GM19328 (cell line): ENCODE data around the gene CARD16.
"Not testable (repeated sequence)": the region's sequence is repeated elsewhere in the genome, so short reads cannot be mapped to it uniquely, and the experiment has no call there.

Experiments
- ATAC-seq: cut with Tn5 transposase; IDR thresholded peaks from one replicate; pipeline ENCODE4 v1.9.1; 2021; ENCODE audit warnings: mild to moderate bottlenecking, moderate library complexity; ENCODE audit not compliant: unreplicated experiment

CARD16 gene

GRCh38 chr11:105044557-105045524 is at the start of gene CARD16:
Gene CARD16, minus strand, starts transcription at chr11:105045335. Its CDS starts 38 bp downstream, at chr11:105045297.
- ATAC-seq, result peak; percentile 99

DNA sequence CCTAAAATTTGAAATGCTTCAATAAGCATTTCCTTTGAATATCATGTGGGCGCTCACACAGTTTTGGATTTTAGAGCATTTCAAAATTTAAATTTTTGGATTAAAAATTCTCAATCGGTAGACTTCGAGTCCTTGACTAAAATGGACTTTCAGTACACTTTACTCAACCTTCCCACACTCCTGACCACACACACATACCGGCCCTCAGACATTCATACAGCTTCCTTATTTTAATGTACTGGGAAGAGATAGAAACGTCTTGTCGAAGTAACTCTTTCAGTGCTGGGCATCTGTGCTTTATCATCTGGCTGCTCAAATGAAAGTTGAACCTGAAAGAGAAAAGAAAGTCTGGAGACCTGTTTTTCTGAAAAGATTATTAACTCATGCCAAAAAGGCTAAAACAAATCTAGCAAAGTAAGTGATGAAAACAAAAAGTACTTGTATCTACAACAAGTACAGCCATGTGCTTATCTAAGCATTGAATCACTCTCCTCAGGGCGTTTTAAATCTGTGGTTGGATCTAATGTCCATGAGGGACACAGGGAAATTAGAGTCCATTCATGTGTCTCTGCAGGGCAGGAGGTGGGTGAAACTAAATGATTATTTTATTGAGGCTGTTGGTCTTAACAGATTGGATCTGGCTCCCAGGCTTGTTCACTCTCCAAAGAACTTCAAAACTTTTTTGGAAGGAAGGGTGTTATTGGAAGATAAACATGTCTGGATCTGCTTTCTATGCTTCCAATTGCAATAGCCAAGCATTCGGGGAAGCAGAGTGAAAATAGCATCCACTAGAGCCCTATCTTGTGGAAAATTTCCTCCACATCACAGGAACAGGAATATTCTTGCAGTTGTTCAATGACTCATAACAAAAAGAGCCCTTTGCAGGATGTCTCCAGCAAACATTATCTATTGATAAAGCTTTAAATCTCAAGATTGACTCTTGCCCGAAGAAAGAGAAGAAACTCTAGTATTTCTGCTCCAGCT is 47.4 kb upstream of the CARD16 start:
- ATAC-seq, result no peak

- ATAC-seq, result no peak
Measured at GRCh38 chr11:105081412-105082150, 36.4 kb upstream of the CARD16 start.

- ATAC-seq, result not testable (repeated sequence)
Measured at GRCh38 chr11:105080171-105080906, 35.2 kb upstream of the CARD16 start.

GRCh38 chr11:105078283-105078682 is 33.1 kb upstream of the CARD16 start:
- no peak for ATAC-seq

DNA sequence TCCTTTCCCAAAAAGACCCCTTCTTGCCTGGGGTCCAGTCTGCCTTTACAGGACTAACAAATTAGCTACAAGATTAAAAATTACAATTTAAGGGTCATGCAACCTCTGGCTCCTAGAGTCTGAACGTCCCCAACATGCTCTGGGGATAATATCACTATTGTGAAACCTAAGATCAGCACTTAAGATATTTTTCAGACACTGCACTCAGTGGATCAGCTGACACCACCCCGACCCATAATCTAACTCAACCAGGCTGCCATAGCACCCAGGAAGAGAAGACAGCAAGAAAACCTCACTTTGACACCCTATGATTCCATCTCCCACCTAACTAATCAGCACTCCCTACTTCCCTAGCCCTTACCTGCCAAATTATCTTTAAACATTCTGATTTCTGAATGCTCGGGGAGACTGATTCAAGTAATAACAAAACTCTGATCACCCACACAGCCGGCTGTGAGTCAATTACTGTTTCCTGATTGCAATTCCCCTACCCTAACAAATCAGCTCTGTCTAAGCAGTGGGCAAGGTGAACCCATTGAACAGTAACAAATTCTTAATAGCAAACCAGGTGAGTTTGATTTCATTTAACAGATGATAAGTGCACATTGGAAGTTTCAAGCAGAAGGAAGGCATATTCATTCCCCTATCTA is 32.1 kb upstream of the CARD16 start:
- ATAC-seq, result not testable (repeated sequence)

DNA sequence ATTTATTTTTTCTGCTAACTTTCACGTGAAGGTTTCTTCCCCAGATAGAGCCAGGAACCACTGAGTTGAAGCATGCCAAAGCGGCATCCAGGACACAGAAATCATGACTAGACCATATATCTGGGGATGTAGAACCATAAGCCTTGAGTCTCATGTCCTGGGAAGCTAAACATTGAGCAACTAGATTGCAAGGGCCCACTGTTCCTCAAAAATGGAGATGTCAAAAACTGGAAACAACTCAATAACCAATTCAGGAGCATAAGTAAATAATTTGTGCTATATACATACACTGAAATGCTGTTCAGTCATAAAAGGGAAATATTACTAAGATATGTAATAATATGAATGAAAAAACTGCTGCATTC is 29.0 kb upstream of the CARD16 start:
- ATAC-seq, result no peak

GRCh38 chr11:105073456-105074165 is 28.5 kb upstream of the CARD16 start:
- ATAC-seq, result no peak

DNA sequence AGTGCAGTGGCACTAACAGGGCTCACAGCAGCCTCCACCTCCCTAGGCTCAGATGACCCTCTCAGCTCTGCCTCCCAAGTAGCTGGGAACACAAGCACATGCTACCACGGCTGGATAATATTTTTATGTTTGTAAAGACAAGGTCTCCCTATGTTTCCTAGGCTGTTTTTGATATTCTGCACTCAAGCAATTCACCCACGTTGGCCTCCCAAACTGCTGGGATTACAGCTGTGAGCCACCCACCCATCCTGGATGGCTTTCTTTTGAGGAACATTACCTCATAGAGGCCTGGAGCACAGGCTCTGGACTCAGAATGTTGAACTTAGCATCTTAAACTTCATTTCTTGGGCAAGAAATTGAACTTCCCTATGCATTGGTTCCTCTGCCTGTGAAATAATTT is 26.9 kb upstream of the CARD16 start:
- ATAC-seq, result not testable (repeated sequence)

DNA sequence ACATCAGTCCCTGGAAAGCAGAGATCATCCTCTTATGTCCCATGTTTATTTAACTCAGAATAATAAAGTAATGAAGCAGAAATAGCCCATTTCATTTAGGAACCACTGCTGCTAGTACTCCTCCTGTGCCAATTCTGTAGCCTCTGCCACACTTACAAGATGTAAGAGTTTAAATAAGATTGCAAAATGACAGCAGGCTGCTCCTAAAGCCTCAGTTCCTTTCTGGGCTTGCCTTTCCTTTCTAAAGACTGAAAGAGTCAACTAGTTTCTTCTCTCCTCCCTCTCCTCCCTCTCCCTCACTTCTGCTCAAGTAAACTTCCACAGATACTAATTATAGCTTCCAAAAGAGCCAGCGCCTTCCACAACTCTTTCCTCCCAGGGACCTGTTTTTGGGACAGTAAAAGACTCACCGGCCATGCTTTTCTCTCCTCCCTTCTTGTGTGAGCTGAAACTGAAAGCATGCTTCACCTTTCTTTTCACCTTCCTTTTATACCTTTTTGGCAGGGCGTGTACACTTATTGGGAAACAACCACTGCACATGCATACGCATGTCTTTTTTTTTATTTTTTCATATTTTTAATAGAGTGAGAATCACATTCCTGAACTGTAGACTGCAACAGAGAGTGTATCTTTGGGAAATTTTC is 26.1 kb upstream of the CARD16 start:
- ATAC-seq, result no peak

- ATAC-seq, result no peak
Measured at GRCh38 chr11:105070306-105070705, 25.2 kb upstream of the CARD16 start.

- not testable (repeated sequence) for ATAC-seq
Measured at GRCh38 chr11:105069749-105070148, 24.6 kb upstream of the CARD16 start.

- not testable (repeated sequence) for ATAC-seq
Measured at GRCh38 chr11:105063245-105063941, 18.3 kb upstream of the CARD16 start.

DNA sequence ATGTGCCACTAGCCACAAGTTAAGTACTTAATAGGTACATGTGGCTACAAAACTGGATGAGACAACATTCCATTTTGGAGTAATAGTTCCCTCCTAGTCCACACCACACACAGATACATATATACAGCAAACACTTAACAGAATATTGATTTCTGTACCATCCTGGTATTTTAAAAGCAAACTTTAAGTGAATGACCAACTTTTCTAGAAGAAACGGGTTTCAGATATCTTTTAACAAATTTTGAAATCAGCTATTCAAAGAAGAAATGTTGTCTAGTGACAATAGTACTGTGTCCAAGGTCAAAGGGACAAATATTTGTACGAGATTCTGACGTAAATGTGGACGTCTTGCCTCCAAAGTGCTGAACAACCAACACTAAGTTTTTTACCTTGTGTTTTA is 12.3 kb upstream of the CARD16 start:
- no peak for ATAC-seq

GRCh38 chr11:105056446-105056845 is 11.3 kb upstream of the CARD16 start:
- ATAC-seq, result no peak

DNA sequence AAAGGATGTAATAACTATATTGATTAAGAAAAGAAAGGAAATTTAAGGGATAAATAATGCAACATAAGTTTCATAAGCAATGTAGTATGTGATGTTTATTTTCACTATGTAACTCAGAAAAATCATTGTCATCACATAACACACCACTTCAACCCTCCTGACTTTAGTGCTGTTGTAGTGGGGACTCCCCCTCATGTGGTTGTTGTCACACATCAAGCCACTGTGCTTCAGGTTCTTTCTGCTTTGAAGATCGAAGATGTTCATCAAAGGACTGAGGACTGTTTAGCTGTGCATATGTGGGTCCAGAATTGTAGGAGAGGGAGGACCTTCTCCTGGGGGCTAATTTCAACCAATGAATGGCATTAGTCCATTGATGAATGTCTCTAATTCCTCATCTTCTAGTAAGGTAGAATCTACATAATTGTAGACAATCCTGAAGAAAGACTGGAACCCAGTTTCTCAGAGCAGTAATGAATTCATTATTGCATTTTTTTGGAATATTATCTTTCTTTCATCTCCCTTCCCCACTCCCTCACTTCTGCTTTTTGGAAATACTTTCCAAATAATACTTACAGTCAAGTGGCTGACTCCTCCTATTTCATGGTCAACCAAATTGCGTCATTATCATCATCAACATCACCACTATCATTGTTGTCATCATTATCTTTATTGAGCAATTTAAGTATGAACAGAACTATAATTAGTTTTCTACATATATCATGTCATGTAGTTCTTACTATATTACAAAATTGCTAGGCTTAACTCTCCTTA is 9.8 kb upstream of the CARD16 start:
- ATAC-seq, result no peak

DNA sequence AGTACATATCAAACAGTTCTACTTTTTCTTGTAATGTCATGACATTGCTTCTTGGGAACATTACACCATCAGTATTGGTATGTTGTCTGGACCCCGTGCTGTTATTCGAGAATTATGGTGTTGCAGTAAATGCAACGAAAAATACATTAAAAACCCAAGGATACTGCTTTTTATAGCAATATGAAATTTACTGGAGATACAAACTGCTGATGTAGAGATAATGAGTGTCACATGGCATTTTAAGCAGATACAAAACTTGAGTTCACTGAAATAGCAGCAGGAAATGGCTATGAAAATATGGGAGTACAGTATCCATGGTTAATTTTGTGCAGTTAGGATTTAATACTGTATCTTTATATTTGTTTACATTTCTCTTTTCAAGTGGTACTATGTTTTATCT is 7.4 kb upstream of the CARD16 start:
- ATAC-seq, result no peak
